HCT116 (cell line): Measurements from ENCODE around the gene CASTOR2.
"Not testable (repeated sequence)": the region's sequence is repeated elsewhere in the genome, so short reads cannot be mapped to it uniquely, and the experiment has no call there.

Source experiments
- ATF3 ChIP-seq: IDR thresholded peaks from 2 replicates; pipeline ENCODE4 v1.6.1; 2012
- CTCF ChIP-seq, 3 experiments: fragments of 200-600 bp in 1 of 3; sonication (generic) in 1 of 3; IDR thresholded peaks in 2 of 3; conservative IDR thresholded peaks in 1 of 3; 2 replicates each; pipeline ENCODE4 v1.5.1; 2012 to 2017; ENCODE audit warnings: low read depth in 2 of 3, low read length in 2 of 3, antibody characterized with exemption in 1 of 3, borderline replicate concordance in 1 of 3, control low read depth in 1 of 3, mild to moderate bottlenecking in 1 of 3, mixed read lengths in 1 of 3, mixed run types in 1 of 3, moderate library complexity in 1 of 3; ENCODE audit not compliant: insufficient read depth in 1 of 3
- EGR1 ChIP-seq: IDR thresholded peaks from 2 replicates; pipeline ENCODE4 v1.6.1; 2012; ENCODE audit warnings: low read depth
- EZH2 ChIP-seq: fragments of 200-600 bp; sonication (generic); IDR thresholded peaks from 2 replicates; pipeline ENCODE4 v1.6.1; 2017; ENCODE audit warnings: antibody characterized with exemption, mixed run types
- EZH2phosphoT487 ChIP-seq: fragments of 200-600 bp; IDR thresholded peaks from 2 replicates; pipeline ENCODE4 v1.6.1; 2018; ENCODE audit warnings: antibody characterized with exemption, borderline replicate concordance
- MAX ChIP-seq: IDR thresholded peaks from 2 replicates; pipeline ENCODE4 v1.6.1; 2012
- POLR2A ChIP-seq: IDR thresholded peaks from 2 replicates; pipeline ENCODE4 v1.7.0; 2011; ENCODE audit warnings: borderline replicate concordance; ENCODE audit not compliant: insufficient read depth, insufficient read length; ENCODE audit errors: extremely low read depth
- POLR2AphosphoS5 ChIP-seq: IDR thresholded peaks from 2 replicates; pipeline ENCODE4 v1.6.1; 2011; ENCODE audit warnings: mild to moderate bottlenecking, low read depth, low read length, moderate library complexity
- RAD21 ChIP-seq: IDR thresholded peaks from 2 replicates; pipeline ENCODE4 v1.6.1; 2012; ENCODE audit warnings: low read depth, mild to moderate bottlenecking
- REST ChIP-seq: IDR thresholded peaks from 2 replicates; pipeline ENCODE4 v1.6.1; 2012; ENCODE audit warnings: low read depth
- SP1 ChIP-seq: IDR thresholded peaks from 2 replicates; pipeline ENCODE4 v1.6.1; 2012; ENCODE audit warnings: low read depth
- YY1 ChIP-seq: IDR thresholded peaks from 2 replicates; pipeline ENCODE4 v1.6.1; 2011; ENCODE audit warnings: low read length, low read depth, moderate library complexity, mild to moderate bottlenecking; ENCODE audit not compliant: insufficient replicate concordance; ENCODE audit errors: extremely low read depth

- not testable (repeated sequence) for TF ChIP-seq EZH2phosphoT487; CTCF (IDR thresholded peaks at IDR 0.05 in 2 of 3, conservative IDR thresholded peaks at IDR 0.05 in 1 of 3; ENCODE audit: borderline replicate concordance in 1 of 3, insufficient read depth in 1 of 3, low read depth in 2 of 3, low read length in 2 of 3); POLR2AphosphoS5; MAX; POLR2A; RAD21; EGR1; EZH2; YY1; REST; ATF3; SP1
Observed at GRCh38 chr7:74939429-74939828, 25.1 kb upstream of the CASTOR2 start.
